K562 (cell line): Measurements from ENCODE around the gene GP1BB. TPM values are rescaled to one million over a fixed set of nuclear protein-coding genes. Genes with fewer than 3 reads are reported as not detected.

Experiments
- ATAC-seq: fragments of 200-7000 bp; cut with Tn5 transposase; 3 replicates; pipeline ENCODE4 v1.9.1; 2020; ENCODE audit warnings: moderate library complexity
- BruUV-seq: library from RNA; stranded (reverse); fragments of 400-500 nt; replicated peaks from 2 replicates; lab custom pipeline; 2021; lab: Mats Ljungman, UMichigan
- CTCF ChIA-PET: fragments of 300-600 bp; formaldehyde crosslinking; extraction: SDS; loops from one replicate; lab custom pipeline; 2021; ENCODE audit warnings: low intra/inter-chr PET ratio; lab: Yijun Ruan, JAX
- POLR2A ChIA-PET: fragments of 300-600, 350-650 bp; sonication (Branson Sonifier 250); formaldehyde crosslinking; extraction: SDS; loops from one replicate; lab custom pipeline; 2021; ENCODE audit warnings: antibody characterized with exemption, inconsistent platforms; lab: Yijun Ruan, JAX
- DNase-seq, 4 experiments: peaks; one replicate each; pipeline versions ENCODE4 v3.0.0 to v3.0.0-alpha.2; 2011 to 2018; ENCODE audit warnings: low spot score in 3 of 4, mixed read lengths in 3 of 4; ENCODE audit errors: extremely low read depth in 1 of 4
- FAIRE-seq: peaks from 2 replicates; lab custom pipeline; 2011; peaks lifted over from hg19 to GRCh38; lab: Jason Lieb, UNC
- H2AFZ ChIP-seq: 2 replicates; pipeline ENCODE4 v1.6.0; 2011; ENCODE audit warnings: low read depth, low read length, control low read depth, inconsistent platforms
- H3K27ac ChIP-seq: fragments of 200-600 bp; 3 replicates; pipeline ENCODE4 v1.8.0; 2011; ENCODE audit warnings: low read depth, mild to moderate bottlenecking, control low read depth, inconsistent platforms, low read length, moderate library complexity, mixed read lengths; ENCODE audit errors: extremely low read depth
- H3K27me3 ChIP-seq, 2 experiments: fragments of 300-600 bp in 1 of 2; 2 replicates in 1 of 2; 3 replicates in 1 of 2; pipeline versions ENCODE4 v1.6.0 to v1.8.0; 2011; ENCODE audit warnings: inconsistent platforms in 2 of 2, low read length in 2 of 2, mild to moderate bottlenecking in 1 of 2, mixed read lengths in 1 of 2, moderate library complexity in 1 of 2; ENCODE audit not compliant: control insufficient read depth in 2 of 2, insufficient read depth in 2 of 2
- H3K36me3 ChIP-seq: fragments of 300-600 bp; 3 replicates; pipeline ENCODE4 v1.8.0; 2011; ENCODE audit warnings: mild to moderate bottlenecking, low read length, inconsistent platforms; ENCODE audit not compliant: control insufficient read depth, insufficient read depth
- H3K4me1 ChIP-seq, 2 experiments: fragments of 200-600 bp in 1 of 2; replicated peaks in 1 of 2; 2 replicates in 1 of 2; 3 replicates in 1 of 2; pipeline versions ENCODE4 v1.5.1 to v1.8.0; 2011; ENCODE audit warnings: inconsistent platforms in 2 of 2, low read length in 2 of 2, mild to moderate bottlenecking in 1 of 2, mixed read lengths in 1 of 2, moderate library complexity in 1 of 2; ENCODE audit not compliant: control insufficient read depth in 2 of 2, insufficient read depth in 2 of 2
- H3K4me2 ChIP-seq: 2 replicates; pipeline ENCODE4 v1.6.1; 2011; ENCODE audit warnings: low read length, control low read depth, inconsistent platforms, mixed read lengths; ENCODE audit not compliant: insufficient read depth
- H3K4me3 ChIP-seq: fragments of 200-600 bp; sonication (generic), shearing (Covaris generic); 2 replicates; pipeline ENCODE4 v1.5.1; 2016; ENCODE audit warnings: control low read depth, inconsistent platforms
- H3K79me2 ChIP-seq: fragments of 200-600 bp; 3 replicates; pipeline ENCODE4 v1.8.0; 2011; ENCODE audit warnings: low read length, inconsistent platforms; ENCODE audit not compliant: control insufficient read depth, insufficient read depth
- H3K9ac ChIP-seq, 2 experiments: 2 replicates each; pipeline versions ENCODE4 v1.6.0 to v1.6.1; 2011; ENCODE audit warnings: low read depth in 2 of 2, low read length in 2 of 2, control low read depth in 1 of 2, inconsistent platforms in 1 of 2, mild to moderate bottlenecking in 1 of 2, mixed read lengths in 1 of 2; ENCODE audit not compliant: insufficient read depth in 1 of 2
- H3K9me1 ChIP-seq: one replicate; pipeline ENCODE4 v1.6.0; 2011; ENCODE audit warnings: inconsistent platforms, mild to moderate bottlenecking, low read length, moderate library complexity; ENCODE audit not compliant: control insufficient read depth, insufficient read depth
- H3K9me3 ChIP-seq: replicated peaks from 2 replicates; pipeline ENCODE4 v1.5.1; 2011; ENCODE audit warnings: low read depth, low read length, inconsistent platforms; ENCODE audit not compliant: control insufficient read depth, insufficient read depth
- H4K20me1 ChIP-seq: replicated peaks from 2 replicates; pipeline ENCODE4 v1.6.1; 2011; ENCODE audit warnings: low read length, inconsistent platforms, mixed read lengths; ENCODE audit not compliant: control insufficient read depth, insufficient read depth
- HDAC6 ChIP-seq: IDR thresholded peaks from 2 replicates; pipeline ENCODE4 v1.6.1; 2012; ENCODE audit warnings: low read depth, mild to moderate bottlenecking, control low read depth, inconsistent platforms, low read length, moderate library complexity
- HMG20B ChIP-seq: fragments of 250-450 bp; sonication (Bioruptor Pico); IDR thresholded peaks from 2 replicates; pipeline ENCODE4 v1.5.0; 2021; ENCODE audit warnings: mild to moderate bottlenecking
- KLF13 ChIP-seq: fragments of 450-650 bp; IDR thresholded peaks from 2 replicates; pipeline ENCODE4 v1.6.1; 2016; ENCODE audit warnings: missing genetic modification characterization, low read depth, mild to moderate bottlenecking, missing compliant biosample characterization, moderate library complexity, borderline replicate concordance
- NUFIP1 ChIP-seq: fragments of 450-650 bp; IDR thresholded peaks from 2 replicates; pipeline ENCODE4 v1.6.1; 2018; ENCODE audit not compliant: partially characterized antibody
- ZBTB7A ChIP-seq: IDR thresholded peaks from 2 replicates; pipeline ENCODE4 v1.6.1; 2011; ENCODE audit warnings: low read depth, mild to moderate bottlenecking, low read length, moderate library complexity, borderline replicate concordance; ENCODE audit not compliant: control insufficient read depth
- ZNF561 ChIP-seq: fragments of 450-650 bp; formaldehyde crosslinking; conservative IDR thresholded peaks from 2 replicates; pipeline ENCODE4 v1.4.0; 2020; ENCODE audit warnings: mild to moderate bottlenecking, moderate library complexity
- WGBS: fragments of 100-300 bp; shearing (Covaris generic); methylation state at CpG from one replicate; pipeline ENCODE4 v1.1.6; 2016; ENCODE audit warnings: low coverage, mixed read lengths; ENCODE audit not compliant: insufficient coverage; ENCODE audit errors: missing lambda C conversion rate; 5-methylcytosine and 5-hydroxymethylcytosine counted together
- in situ Hi-C: fragments of 300-500 bp; cut with MboI; formaldehyde crosslinking; loops from 4 replicates; pipeline ENCODE4 v1.15.0; 2018; ENCODE audit warnings: inconsistent platforms, mixed read lengths
- intact Hi-C: fragments of 100-400 bp; cut with micrococcal nuclease; formaldehyde crosslinking; loops from 2 replicates; pipeline ENCODE4 v1.14.2; 2022
- polyA plus RNA-seq, 8 experiments: library from polyadenylated mRNA; depleted of rRNA in 4 of 8; stranded (reverse) in 5 of 8; unstranded in 3 of 8; fragments of >200 nt; fragmentation: Nextera tagmentation in 2 of 8; fragmentation: Illumina TruSeq in 1 of 8; extraction: Ambion mirVana in 2 of 8; extraction: Trizol in 1 of 8; gene quantifications; 2 replicates each; pipeline versions ENCODE4 v1.2.1 to v1.2.3, GENCODE V29; 2011 to 2014; ENCODE audit warnings: inconsistent platforms in 1 of 8, missing spikeins in 1 of 8
- total RNA-seq, 7 experiments: library from RNA; depleted of rRNA in 6 of 7; stranded (reverse); fragments of >200 nt in 6 of 7; fragmentation: Illumina TruSeq in 2 of 7; extraction: Trizol in 2 of 7; gene quantifications; 2 replicates each; pipeline versions ENCODE4 v1.2.1 to v1.2.3, GENCODE V29; 2011 to 2021; ENCODE audit warnings: low replicate concordance in 1 of 7
- TF ChIP-seq, protein P1 (sequence below): sonication (generic); formaldehyde crosslinking; IDR thresholded peaks from 2 replicates; pipeline ENCODE4 v1.8.0; 2023; ENCODE audit warnings: mild to moderate bottlenecking, missing genetic modification reagents
- TF ChIP-seq, protein P2 (sequence below), 2 experiments: IDR thresholded peaks; 2 replicates each; pipeline ENCODE4 v1.6.1; 2012; ENCODE audit warnings: improper control_type of control experiment in 2 of 2, low read depth in 2 of 2, low read length in 2 of 2, borderline replicate concordance in 1 of 2

The GP1BB gene
- total and polyA plus RNA-seq, 9 of the 15 experiments (the other 6 are each of a cell fraction or from before 2014, with no cell fraction given), result 0.69 to 162 (median 2.8) TPM

DNA sequence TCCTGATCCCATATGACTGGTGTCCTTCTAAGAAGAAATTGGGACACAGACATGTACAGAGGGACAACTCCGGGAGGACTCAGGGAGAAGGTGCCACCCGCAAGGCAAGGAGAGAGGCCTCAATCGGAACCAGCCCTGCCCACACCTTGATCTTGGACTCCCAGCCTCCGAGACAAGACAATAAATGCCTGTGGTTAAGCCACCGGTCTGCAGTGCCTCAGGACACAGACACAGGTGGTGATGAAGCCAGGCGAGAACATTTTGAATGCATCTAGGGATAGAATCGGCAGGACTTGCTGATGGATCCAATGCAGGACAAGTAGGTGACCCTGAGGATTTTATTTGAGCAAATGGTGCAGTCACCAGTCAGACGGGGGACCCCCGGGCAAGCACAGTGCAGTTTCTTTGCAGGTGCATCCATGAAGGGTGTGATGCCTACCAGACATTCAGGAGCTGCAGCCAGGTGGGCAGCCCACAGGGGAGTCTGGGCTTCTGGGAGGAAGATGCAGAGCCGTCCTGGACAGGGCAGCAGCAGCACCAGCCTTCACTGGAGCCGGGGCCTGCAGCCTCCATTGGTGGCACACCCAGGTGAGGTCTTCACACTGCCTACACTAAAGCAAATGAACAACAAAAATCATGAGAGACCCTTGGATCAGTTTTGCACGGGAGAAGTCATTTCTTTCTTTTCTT lies 29.2 kb upstream of the GP1BB start:
- ATAC-seq (no peak), FAIRE-seq (no peak), DNase-seq (no peak)
- no peak overlapping the region for H3K4me2 ChIP-seq
- peaks cover 3 to 21% of the 10 kb centered on the region in 2 experiments; a peak in 4 of 5 replicates for H3K27me3 ChIP-seq
- intact Hi-C loops, result loop anchor here (2.0 kb wide), 1 partner anchor 49 kb away; no protein-coding TSS in a partner anchor
- no peaks in the 10 kb centered on the region for H4K20me1 ChIP-seq
- H3K4me3 ChIP-seq, result no peak overlapping the region
- POLR2A ChIA-PET, result no interaction called here
- in situ Hi-C loops, result no loop called here
- H3K79me2 ChIP-seq, result no peaks in the 10 kb centered on the region
- H2AFZ ChIP-seq, result no peak overlapping the region
- H3K9me1 ChIP-seq, result no peaks in the 10 kb centered on the region
- H3K9me3 ChIP-seq, result no peaks in the 10 kb centered on the region
- CTCF ChIA-PET, result no interaction called here
- BruUV-seq, result no TSS peak
- H3K27ac ChIP-seq, result no peak overlapping the region
- 25% methylated on average over 12 of the region's 12 CpGs for WGBS
- peaks cover 16 to 39% of the 10 kb centered on the region in 2 experiments; a peak in 4 of 5 replicates for H3K4me1 ChIP-seq
- H3K36me3 ChIP-seq, result no peaks in the 10 kb centered on the region
- peak overlapping the region in 1 of 2 experiments; percentile 18; a peak in 2 of 4 replicates for H3K9ac ChIP-seq
- TF ChIP-seq HDAC6 (0 out of 2 replicates have a peak, but pooled peaks have one; percentile 1), KLF13 (tag) (0 out of 2 replicates have a peak, but pooled peaks have one; percentile 9), ZBTB7A (peak; percentile 5; the same call in 1 of the 2 replicates), NUFIP1 (no peak), HMG20B (CRISPR knock-in tag) (no peak), ZNF561 (CRISPR knock-in tag) (no peak)
- TF ChIP-seq, protein P1, sequence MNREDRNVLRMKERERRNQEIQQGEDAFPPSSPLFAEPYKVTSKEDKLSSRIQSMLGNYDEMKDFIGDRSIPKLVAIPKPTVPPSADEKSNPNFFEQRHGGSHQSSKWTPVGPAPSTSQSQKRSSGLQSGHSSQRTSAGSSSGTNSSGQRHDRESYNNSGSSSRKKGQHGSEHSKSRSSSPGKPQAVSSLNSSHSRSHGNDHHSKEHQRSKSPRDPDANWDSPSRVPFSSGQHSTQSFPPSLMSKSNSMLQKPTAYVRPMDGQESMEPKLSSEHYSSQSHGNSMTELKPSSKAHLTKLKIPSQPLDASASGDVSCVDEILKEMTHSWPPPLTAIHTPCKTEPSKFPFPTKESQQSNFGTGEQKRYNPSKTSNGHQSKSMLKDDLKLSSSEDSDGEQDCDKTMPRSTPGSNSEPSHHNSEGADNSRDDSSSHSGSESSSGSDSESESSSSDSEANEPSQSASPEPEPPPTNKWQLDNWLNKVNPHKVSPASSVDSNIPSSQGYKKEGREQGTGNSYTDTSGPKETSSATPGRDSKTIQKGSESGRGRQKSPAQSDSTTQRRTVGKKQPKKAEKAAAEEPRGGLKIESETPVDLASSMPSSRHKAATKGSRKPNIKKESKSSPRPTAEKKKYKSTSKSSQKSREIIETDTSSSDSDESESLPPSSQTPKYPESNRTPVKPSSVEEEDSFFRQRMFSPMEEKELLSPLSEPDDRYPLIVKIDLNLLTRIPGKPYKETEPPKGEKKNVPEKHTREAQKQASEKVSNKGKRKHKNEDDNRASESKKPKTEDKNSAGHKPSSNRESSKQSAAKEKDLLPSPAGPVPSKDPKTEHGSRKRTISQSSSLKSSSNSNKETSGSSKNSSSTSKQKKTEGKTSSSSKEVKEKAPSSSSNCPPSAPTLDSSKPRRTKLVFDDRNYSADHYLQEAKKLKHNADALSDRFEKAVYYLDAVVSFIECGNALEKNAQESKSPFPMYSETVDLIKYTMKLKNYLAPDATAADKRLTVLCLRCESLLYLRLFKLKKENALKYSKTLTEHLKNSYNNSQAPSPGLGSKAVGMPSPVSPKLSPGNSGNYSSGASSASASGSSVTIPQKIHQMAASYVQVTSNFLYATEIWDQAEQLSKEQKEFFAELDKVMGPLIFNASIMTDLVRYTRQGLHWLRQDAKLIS (CRISPR knock-in tag), result no peak
- TF ChIP-seq, protein P2, sequence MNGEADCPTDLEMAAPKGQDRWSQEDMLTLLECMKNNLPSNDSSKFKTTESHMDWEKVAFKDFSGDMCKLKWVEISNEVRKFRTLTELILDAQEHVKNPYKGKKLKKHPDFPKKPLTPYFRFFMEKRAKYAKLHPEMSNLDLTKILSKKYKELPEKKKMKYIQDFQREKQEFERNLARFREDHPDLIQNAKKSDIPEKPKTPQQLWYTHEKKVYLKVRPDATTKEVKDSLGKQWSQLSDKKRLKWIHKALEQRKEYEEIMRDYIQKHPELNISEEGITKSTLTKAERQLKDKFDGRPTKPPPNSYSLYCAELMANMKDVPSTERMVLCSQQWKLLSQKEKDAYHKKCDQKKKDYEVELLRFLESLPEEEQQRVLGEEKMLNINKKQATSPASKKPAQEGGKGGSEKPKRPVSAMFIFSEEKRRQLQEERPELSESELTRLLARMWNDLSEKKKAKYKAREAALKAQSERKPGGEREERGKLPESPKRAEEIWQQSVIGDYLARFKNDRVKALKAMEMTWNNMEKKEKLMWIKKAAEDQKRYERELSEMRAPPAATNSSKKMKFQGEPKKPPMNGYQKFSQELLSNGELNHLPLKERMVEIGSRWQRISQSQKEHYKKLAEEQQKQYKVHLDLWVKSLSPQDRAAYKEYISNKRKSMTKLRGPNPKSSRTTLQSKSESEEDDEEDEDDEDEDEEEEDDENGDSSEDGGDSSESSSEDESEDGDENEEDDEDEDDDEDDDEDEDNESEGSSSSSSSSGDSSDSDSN (IDR thresholded peaks at IDR 0.05; ENCODE audit: borderline replicate concordance in 1 of 2, low read depth in 2 of 2, low read length in 2 of 2), result no peak
